GM18502 (cell line): ENCODE data around the gene SPRY1.
A peak's percentile ranks its signal among the peaks of the same experiment; 100 is the strongest.

ENCODE experiments used
- ATAC-seq: cut with Tn5 transposase; IDR thresholded peaks from one replicate; pipeline ENCODE4 v1.9.1; 2021; ENCODE audit warnings: mild to moderate bottlenecking; ENCODE audit not compliant: unreplicated experiment, poor library complexity

The SPRY1 gene

DNA sequence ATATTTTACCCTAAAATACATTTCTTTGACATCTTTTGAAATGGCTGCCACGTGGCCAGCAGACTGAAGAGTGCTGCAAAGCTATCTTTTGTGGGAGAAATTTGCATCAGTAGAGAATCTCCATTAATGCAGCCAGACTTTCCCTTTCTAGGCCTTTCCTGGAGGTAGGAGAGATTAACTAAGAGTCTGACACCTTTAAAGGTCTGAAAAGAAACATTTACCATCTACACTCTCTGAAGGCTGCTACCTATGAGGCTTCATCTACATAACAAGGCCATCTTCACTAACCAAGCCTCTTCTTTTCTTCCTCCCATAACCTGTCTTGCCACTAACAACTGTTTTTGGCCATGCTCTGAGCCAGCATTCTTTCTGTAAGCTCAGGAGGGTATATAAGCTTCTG, 17.8 kb upstream of the SPRY1 start:
- no peak for ATAC-seq

DNA sequence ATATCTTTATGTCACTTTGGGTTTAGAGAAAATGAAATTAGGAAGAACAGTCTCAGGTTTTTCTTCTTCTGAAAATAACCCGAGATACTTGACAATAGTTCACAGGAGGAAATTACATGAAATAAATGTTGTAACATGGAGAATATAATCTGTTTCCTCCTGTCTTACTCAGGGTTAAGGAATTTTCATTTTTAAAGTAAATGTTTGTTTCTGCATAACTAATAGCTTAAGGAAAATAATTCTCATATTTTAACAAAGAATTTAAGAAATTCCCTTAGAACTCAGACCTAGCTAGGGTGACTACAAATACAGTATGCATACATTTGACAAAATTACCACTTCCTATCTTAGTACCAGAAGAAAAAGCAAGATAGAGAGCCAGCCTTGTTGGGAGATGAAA, 17.2 kb upstream of the SPRY1 start:
- ATAC-seq = no peak

DNA sequence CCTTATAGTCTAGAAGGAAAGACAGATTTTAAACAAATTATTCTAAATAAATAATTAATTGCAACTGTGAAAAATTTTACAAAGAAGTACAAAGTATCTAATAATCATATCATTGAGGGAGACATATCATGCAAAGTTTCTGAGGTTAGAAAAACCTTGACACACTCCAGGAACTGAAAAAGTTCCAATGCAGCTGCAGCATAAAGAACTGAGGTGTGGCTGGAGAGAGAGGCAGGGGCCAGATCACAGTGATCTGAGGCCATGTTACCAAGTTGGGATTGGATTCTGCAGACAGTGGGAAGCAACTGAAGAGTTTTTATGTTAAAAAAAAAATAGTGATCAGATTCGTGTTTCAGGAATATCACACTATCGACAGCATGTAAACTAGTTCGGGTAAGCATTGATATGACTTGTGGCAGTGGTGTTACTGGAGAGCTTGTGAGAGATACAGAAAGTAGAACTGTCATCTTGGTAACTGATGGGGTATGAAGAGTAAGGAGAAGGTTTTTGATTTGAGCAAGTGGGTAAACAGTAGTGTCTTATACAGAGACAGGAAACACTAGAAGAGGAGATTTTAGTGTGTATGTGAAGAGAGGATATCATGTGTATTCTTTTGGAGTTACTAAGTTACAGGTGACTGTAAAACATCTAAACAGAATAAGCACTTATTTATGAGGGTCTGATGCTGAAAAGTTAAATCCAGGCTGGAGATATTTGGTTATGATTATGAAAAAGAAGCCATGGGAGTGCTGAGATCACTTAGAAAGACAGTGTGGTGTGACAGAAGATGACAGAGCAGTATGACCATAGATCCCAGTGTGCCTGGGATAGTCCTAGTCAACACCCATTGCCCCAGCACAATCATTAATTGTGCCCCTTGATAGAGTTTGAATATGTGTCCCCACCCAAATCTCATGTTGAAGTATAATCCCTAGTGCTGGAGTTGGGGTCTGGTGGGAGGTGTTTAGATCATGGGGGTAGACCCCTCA, 15.6 kb upstream of the SPRY1 start:
- ATAC-seq = peak; percentile 93

DNA sequence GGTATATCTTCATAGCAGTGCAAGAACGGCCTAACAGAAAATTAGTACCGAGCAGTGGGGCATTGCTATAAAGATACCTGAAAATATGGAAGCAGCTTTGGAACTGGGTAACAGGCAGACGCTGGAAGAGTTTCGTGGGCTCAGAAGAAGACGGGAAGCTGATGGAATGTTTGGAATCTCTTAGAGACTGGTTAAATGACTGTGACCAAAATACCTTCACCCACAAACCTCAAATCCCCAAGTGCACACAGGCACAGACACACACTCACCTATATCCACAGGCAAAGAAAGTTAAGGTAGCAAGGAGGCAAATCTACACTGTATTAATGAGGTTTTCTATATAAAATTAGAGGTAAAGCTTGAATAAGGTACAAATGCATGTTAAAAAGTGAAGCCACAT, 14.6 kb upstream of the SPRY1 start:
- no peak for ATAC-seq

DNA sequence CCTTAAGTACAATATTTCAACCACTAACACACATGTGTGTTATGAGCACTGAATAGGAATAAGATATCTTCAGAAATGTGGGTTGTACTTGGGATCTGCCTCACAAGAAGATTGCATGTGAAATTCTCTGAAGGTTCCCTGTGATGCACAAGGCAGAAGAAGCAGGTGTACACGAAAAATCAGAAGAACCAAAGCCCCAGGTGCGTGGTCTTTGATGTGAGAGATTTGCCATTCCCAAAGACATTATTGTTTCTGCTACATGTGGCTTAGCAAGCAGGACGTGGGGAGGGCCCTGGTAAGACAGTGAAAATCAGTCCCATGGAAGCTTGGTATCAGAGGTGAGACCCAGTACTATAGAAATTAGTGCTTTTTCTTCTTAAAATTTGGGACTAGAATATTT, 13.0 kb upstream of the SPRY1 start:
- no peak for ATAC-seq

DNA sequence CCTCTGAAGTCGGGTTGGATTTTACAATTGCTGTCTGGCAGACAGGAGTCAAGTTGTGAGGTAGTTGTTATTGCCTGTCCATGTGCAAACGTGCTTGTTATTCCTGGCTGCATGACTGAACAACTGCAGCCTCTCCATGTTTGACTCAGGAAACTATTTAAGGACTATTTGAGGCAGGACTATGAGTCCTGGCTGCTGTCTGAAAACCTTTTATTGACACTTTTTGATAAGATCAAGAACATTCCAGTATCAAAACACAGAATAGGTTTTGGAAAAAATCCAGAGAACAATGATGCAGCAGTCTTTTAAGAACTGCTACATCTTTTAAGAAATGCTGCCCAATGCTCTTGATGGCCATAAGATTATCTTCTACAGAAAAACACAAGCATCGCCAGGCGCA, 10.0 kb upstream of the SPRY1 start:
- ATAC-seq = no peak

DNA sequence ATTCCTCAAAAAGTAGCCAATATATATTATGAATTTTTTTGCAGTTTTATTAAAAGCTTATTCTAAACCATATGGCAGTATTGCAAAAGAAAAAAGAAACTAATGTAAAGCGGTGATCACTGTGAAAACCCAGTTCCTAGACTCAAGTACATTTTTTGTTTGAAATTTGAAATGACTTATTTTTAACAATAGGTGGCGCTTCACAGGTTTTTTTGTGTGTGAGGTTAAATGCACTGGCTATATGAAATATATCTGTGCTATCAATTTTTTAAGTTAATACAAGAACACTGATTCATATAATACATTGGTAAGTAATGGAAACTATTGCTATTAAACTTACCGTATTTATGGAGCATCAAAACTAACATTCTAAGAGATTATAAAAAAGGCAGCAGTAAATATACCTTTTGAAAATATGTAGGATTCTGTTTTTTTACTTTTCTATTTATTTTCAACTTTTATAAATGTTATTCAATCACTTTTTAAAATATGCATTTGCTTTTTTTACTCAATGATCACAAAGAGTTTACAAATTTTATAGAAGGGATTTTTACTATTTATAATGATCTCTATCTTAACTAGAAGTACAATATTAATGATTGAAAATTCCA, 5.6 kb upstream of the SPRY1 start:
- no peak for ATAC-seq

DNA sequence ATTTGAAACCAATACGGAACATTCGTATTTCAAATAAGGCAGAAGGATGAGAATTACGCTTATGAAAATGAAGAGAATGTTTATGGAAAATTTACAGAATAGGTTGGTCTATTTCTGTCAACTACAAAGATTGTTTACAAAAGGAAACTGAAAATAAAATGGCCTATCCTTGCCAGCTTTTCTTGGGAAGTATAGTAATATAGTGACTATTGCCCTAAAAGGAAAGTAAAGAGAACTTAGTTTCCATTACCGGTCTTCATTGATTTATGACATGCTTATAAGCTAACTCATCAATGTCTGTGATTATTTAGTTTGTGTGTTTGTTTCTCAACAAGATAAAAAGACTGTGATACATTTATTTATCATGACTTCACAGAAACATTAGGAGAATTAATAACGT, 2.9 kb upstream of the SPRY1 start:
- ATAC-seq = no peak

DNA sequence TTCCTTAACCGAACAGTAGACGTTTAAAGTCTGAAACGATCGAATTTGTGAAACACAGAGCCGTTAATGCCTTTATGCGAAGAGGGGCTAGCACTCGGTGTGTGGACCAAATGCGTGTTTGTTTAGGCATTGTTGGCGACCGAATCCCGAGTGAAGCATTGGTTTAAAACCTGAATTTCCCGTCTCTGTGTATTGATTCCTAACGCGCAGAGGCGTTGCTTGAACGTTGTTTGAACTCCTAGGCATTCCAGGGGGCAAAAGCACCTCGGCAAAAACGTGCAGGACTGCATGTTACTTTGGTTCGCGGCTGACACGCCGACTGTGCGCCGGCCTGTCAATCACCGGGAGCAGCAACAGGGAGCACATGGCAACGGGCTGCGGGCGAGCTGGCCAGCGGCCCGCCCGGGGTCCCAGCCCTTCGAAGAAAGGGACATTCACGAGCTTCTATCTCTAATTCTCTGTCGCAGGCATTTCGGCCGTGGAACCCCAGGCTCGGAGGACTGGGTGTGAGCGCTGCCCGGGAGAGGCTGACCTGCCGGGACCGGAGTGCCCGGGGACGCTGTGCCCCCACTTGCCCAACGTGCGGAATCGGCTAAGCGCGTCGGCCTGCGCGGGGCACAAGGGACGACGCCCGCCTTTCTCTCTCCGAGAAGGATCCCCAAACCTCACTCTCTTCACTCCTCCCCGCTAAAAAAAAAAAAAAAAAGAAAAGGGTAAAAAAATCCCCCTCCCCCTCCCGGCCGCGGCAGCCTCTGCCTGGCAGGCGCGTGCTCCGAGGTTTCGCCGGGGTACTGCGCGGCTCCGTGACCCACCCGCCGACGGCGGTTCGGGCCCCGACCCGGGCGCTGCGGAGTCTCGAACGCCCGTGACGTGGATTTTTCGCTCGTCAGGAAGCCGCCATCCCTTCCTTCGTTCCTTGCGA, 810 bp downstream of the SPRY1 start:
- ATAC-seq = peak; percentile 5

DNA sequence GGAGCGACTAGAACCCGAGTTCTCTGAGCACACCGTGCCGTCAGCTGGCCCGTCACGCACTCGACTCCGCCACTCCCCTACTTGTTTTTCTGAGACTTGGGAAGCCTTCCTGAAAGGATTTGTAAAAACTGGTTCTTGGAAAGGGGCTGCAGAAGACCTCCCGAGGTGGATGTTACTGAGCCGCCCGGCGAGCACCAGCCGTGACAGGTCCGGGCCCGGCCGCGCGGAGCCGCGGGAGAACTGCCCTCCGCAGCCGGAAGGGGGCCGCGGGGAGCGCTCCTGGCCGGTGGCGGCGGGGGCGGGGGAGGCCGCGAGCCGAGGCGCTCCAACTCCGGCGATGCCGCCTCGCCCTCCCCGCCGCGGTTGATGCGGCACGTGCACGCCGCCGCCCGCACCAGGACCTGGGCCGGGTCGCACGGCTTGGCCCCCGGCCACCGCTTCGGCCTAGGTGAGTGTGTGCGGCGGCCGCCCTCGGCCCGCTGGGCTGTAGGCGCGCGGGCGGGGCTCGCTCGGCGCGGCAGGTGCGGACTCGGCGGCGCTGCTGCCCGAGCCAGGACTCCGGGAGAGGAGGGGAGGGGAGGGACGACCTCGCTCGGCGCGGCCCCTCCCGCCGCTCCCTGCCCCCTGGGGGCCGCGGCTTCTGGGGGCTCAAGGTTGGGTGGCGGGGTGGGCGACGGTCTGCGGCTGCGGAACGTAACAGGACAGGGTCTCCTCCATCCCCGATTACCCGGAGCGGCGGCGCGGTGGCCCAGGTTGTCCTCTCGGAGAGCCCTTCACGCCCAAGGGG, 1.7 kb downstream of the SPRY1 start:
- ATAC-seq = peak; percentile 72

DNA sequence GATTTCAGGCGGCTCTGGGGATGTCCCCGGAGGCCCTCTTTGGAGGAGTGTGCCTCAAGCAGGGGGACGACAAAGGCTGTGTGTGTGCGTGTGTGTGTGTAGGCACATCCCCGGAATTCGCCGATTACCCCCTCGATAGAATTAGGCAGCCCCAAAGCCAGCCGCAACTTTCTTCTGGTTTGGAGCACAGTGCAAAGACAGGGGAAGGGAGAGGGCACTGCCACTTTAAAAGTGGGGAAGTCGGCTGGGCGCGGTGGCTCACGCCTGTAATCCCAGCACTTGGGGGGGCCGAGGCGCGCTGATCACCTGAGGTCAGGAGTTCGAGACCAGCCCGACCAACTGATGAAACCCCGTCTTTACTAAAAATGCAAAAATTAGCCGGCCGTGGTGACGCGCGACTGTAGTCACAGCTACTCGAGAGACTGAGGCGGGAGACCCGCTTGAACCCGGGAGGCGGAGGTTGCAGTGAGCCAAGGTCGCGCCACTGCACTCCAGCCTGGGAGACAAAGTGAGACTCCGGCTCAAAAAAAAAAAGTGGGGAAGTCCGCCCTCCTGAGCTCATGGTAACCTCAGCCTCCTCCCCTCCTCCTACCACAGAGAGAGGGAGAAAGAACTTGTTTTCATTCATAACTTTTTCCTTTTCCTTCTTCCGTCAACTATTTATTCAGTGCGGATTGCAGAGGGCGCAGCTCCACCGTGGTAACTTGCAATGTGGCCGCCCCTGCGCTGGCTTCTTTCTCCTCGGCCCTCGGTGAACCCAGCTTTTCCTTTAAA, 2.4 kb downstream of the SPRY1 start:
- ATAC-seq = peak; percentile 39

DNA sequence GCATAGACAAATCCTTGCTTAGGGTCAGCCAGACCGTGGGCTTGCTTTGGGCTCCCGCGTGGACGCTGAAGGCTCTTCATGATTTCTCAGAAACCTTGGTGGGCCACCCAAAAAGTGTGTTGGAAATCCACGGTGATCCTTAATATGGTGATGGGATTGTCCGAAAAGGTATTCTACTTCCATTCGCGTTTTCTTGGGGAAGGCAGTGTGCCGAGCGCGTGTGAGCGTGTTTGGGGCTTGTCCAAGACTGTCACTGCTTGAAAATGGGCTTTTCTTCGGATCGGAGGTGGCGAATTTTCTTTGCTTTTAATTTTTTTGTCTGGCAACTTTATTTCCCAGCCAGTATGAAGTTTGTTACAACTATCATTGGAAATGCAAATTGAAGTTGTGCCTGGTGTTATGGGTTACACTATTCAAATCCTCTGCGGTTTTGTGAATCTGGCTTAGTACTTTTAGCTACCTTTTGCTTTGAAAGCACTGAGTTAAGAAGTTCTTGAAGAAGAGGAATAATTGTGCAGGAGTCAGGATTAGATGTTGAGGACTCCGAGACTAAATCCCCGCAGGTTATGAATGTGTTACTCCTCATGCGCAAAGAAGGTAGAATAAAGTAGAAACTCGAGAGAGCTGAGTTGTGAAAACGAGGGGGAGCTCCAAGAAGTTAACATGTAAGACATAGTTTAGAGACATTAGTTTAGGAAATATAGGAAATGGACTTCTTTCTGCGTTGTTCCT, 3.2 kb downstream of the SPRY1 start:
- ATAC-seq = no peak

DNA sequence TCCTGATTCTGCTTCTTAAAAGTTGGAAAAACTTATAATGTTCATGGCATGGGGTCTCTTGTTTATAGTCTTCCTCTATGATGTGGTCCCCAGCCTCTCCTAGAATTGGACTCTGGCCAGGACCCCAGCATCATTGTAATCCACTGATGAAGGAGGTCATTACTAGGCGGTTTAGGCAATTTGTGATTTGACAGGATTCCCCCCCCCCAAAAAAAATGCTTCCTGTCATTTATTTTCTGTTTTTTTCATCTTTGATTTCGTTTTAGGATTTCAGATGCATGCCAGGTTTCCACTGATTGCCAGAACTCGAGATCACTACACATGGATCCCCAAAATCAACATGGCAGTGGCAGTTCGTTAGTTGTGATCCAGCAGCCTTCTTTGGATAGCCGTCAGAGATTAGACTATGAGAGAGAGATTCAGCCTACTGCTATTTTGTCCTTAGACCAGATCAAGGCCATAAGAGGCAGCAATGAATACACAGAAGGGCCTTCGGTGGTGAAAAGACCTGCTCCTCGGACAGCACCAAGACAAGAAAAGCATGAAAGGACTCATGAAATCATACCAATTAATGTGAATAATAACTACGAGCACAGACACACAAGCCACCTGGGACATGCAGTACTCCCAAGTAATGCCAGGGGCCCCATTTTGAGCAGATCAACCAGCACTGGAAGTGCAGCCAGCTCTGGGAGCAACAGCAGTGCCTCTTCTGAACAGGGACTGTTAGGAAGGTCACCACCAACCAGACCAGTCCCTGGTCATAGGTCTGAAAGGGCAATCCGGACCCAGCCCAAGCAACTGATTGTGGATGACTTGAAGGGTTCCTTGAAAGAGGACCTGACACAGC, 4.9 kb downstream of the SPRY1 start:
- ATAC-seq = no peak

DNA sequence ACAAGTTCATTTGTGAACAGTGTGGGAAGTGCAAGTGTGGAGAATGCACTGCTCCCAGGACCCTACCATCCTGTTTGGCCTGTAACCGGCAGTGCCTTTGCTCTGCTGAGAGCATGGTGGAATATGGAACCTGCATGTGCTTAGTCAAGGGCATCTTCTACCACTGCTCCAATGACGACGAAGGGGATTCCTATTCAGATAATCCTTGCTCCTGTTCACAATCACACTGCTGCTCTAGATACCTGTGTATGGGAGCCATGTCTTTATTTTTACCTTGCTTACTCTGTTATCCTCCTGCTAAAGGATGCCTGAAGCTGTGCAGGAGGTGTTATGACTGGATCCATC, 5.5 kb downstream of the SPRY1 start:
- ATAC-seq = no peak

DNA sequence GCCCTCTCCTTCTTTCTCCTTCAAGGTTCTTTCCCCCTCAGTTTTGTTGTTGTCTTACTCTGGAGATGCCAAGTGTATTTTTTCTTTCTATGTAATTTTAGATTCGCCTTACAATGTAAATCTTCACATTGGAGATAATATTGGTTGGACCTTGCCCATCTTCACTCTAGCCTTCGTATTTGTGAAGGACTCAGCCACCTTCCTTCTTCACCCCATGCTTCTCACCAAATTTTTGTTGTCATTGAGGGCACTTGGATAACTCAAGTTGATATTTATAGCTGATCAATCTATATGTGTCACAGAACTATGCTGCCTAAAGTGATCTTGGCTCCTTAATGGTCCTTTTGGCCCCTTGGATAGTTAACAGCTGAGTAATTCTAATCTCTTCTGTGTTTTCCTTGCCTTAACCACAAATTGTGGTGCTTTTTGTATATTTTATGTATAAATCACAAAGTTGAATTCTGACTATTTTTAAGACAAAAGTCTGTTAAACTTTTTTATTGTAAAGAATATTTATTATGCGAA, 6.5 kb downstream of the SPRY1 start:
- no peak for ATAC-seq

DNA sequence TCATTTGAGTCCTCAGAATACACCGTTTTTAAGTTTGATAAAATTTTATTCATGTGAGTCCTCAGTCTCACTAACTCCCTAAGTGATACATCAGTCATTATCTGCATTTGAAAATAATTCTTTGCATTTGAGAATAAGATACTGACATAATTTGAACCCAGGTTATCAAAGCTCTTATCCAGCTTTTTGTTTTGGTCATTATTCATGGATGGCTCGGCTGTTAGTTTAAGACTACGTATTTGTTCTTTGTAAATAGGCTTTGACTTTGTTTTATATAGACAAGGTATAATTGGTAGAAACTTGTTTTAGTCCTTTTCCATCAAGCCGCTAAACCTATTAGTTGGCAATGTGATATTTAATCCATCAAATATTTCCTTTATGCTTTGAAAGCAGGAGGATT, 7.9 kb downstream of the SPRY1 start:
- no peak for ATAC-seq

DNA sequence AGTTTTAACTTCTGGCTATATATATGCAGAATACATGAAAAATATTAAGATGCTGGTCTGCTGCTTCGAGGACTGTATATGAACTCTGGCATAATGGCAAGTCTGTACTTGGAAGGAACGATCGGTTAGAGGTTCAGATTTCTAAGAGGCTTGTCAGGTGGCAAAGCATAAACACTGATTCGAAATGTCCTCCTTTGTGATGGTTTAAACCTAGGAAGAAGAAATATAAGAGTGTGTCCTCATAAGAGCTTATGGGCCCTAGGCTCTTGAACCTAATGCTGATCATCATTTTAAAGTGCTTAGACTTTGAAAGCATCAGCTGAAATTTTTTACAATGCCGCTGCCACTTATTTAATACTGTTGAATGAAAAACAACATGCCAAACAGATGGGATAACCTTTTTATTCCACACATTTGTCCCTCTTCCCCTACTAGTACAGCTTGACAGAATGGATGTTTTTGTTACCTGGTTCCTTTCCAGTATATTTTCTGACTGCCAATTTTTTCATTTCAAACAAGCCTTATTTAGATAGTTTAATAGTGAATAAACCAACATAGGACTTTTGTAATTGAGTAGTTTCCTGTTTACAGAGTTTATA, 8.8 kb downstream of the SPRY1 start:
- ATAC-seq = no peak
